22Rv1 (cell line): Measurements from ENCODE around the gene POLE3.
A peak's percentile ranks its signal among the peaks of the same experiment; 100 is the strongest.
"Not testable (repeated sequence)": the region's sequence is repeated elsewhere in the genome, so short reads cannot be mapped to it uniquely, and the experiment has no call there.

ENCODE experiments used
- H3K27ac ChIP-seq: fragments of 450-650 bp; 2 replicates; pipeline ENCODE4 v1.5.1; 2017
- CTCF ChIP-seq: fragments of 450-650 bp; IDR thresholded peaks from 2 replicates; pipeline ENCODE4 v1.5.1; 2017; ENCODE audit warnings: mild to moderate bottlenecking
- ZFX ChIP-seq: fragments of 450-650 bp; IDR thresholded peaks from 2 replicates; pipeline ENCODE4 v1.6.1; 2017; ENCODE audit warnings: antibody characterized with exemption, borderline replicate concordance

POLE3 gene, protein sequence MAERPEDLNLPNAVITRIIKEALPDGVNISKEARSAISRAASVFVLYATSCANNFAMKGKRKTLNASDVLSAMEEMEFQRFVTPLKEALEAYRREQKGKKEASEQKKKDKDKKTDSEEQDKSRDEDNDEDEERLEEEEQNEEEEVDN

DNA sequence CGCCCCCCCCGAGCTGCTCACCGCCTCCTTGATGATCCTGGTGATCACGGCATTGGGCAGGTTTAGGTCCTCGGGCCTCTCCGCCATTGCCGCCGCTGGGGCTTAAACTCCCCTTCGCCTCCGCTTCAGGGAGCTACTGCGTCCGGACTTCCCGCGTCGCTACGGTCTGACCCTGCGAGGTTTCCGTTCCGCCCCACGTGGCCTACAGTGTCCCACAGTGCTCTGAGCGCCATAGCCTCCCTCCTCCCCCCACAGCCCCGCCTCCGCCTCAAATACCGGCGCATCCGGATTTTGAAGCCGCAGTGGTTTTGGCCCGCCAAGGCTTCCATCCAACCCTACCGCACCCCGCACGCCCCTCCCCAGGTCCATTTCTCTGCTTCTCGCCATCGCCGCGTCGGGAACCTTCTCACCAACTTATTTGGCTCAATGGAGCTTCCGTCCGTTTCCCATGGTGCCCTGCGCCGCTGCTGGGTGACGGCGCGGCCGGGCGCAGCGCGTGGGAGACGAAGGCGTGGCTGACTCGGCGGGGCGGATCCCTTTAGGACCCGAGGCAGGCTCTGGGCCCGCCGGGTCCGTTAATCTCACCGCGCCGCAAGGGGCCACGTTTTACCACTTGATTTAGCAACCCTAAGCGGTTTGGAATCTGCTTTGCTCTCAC is at the start of gene POLE3, which contains the start of gene C9orf43:
Gene POLE3, minus strand, starts transcription at position 469 of the 658 bp plus-strand sequence. Its CDS starts 382 bp downstream, at position 87.
Gene C9orf43, plus strand, starts transcription at position 541 of the 658 bp plus-strand sequence. CDS start 2,747 bp downstream, outside the sequence.
- peak within 1 kb of the TSS; percentile 98 for H3K27ac ChIP-seq
- TF ChIP-seq CTCF: no peak
- TF ChIP-seq ZFX: no peak

DNA sequence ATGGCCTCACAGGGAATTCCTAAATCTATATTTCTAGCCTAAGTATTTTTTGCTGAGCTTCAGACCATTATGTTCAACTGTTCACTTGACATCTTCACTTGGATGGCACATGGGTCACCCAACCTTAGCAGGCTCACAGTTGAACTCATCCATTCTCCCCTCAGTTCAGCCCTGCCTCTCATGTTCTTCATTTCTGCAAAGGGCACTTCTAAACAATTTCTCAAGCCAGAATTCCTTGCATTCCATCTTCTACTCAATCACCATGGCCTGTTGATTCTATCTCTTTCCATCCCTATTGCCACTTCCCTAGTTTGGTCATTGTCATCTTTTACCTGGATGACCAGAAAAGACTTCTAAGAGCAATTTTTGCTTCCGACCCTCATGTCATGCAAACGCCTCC is 45.8 kb upstream of the POLE3 start:
- H3K27ac ChIP-seq: no peak overlapping the region
- TF ChIP-seq ZFX (no peak), CTCF (no peak)

GRCh38 chr9:113454914-113455761 is 44.7 kb upstream of the POLE3 start:
- TF ChIP-seq CTCF: no peak
- TF ChIP-seq ZFX: no peak
- peak overlapping the region; percentile 13; the same call in 1 of the 2 replicates for H3K27ac ChIP-seq

DNA sequence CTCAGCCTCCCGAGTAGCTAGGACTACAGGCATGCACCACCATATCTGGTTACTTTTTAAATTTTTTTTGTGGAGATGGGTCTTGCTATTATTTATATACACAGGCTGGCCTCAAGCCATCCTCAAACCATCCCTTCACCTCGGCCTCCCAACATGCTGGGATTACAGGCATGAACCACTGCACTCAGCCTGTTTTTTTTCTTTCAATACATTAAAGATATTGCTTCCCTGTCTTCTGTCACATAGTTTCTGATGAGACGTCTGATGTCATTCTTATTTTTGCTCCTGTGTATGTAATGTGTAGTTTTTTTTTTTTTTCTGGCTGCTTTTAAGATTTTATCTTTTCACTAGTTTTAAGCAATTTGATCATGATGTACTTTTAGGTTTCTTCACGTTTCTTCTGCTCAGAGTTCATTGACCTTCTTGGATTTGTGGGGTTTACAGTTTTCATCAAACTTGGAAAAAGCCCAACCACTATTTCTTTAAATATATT is 41.7 kb upstream of the POLE3 start:
- TF ChIP-seq CTCF (no peak), ZFX (no peak)
- no peak overlapping the region for H3K27ac ChIP-seq

DNA sequence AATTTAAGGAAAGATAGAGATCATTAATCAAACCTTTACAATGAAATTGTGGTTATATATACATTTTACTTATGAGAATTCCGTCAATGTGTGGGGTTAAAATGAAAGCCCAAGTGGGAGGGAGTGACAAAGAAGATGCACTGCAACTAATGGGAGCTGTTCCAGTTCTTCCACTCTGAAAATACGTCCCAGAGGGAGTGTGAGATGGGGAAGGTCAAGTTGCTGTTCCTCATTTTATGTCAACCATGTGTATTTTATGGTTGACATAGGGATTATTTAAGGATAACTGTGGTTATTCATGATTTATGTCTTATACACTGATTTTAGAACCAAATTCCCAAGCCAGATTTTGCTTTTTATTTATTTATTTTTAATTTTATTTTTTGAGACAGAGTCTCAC is 38.9 kb upstream of the POLE3 start:
- no peak overlapping the region for H3K27ac ChIP-seq
- TF ChIP-seq CTCF (no peak), ZFX (no peak)

DNA sequence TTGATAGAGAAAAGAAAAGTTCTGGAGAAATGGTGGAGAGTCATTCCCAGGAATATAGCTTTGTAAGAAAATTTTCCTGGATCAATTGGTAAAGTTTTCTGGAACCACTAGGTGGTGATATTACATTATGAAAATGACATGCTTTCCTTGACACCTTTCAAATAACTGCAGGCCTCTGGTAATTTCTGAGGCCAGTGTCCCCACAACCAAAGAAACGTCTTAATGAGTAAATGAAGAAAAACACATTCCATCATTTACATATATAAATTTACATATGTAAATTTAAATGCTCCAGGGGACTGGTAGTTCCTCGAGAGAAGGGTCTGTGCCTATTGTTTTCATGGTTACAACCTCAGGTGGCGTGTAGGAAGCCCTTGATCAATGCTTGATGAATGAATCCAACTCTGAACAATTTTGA is 35.9 kb upstream of the POLE3 start:
- H3K27ac ChIP-seq: no peak overlapping the region
- TF ChIP-seq ZFX (no peak), CTCF (peak; percentile 72)

DNA sequence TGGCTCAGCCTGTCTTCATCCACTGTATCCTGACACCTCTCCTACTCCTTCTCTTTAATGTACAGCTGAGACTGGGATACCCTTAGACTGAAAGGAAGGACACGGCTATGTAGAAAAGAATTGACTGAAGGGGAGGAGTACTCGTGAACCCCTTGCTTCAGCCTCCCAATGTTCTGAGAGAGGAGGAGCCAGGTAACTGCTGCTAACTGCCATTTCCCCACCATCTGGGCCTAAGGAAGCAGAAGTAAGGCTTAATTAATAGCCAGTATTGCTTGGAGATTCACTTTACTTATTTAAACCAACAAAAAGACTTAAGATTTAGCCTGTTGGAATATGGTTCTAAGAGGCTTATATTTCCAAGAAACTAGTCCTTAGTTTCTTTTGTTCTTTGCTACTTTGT is 34.3 kb upstream of the POLE3 start:
- no peak for TF ChIP-seq ZFX
- no peak for TF ChIP-seq CTCF
- no peak overlapping the region for H3K27ac ChIP-seq

DNA sequence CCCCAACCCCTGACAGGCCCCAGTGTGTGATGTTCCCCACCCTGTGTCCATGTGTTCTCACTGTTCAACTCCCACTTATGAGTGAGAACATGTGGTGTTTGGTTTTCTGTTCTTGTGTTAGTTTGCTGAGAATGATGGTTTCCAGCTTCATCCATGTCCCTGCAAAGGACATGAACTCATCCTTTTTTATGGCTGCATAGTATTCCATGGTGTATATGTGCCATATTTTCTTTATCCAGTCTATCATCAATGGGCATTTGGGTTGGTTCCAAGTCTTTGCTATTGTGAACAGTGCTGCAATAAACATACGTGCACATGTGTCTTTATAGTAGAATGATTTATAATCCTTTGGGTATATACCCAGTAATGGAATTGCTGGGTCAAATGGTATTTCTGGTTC is 27.2 kb upstream of the POLE3 start:
- not testable (repeated sequence) for H3K27ac ChIP-seq
